ENCODE results near the gene TEKT1.
"Not testable (repeated sequence)": the region's sequence is repeated elsewhere in the genome, so short reads cannot be mapped to it uniquely, and the experiment has no call there.

TEKT1 gene

DNA sequence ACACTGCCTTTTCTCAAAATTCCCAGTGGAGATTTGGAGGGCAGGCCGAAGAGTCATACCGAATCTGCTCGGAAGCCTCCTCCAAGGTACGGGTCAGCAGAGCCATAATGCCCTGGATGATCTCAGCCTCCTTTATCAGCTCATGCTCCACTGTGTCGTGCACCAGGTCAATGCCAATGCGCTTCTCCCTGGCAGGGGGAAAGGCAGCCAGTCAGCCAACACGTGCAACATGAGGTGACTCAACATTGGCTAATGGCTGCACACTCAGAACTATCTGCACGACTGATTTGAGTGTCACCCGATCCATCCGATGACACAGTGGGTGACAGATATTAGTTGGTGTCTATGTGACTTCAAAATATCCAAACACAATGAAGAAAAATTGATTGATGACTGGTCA lies 15.8 kb downstream of the TEKT1 start:
- DNase-seq: no peak

DNA sequence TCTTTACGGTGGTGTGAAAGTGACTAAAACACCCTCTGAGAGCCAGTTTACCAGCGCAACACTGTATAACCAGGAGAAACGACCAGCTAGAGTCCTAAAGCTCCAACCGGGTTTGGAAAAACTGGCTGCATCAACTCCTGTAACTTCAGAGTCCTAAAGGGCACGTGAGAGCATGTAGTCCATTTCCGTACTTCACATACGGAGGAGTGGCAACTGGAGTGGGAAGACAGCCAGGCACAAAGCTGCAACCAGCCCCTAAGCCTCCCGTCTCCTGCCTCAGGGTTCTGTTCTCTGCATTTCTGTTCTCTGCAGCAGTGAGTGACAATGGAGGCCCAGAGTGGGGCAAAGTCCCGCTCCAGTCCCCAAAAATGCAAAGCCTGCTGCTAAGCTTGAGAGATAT lies 19.2 kb downstream of the TEKT1 start:
- no peak for DNase-seq

DNA sequence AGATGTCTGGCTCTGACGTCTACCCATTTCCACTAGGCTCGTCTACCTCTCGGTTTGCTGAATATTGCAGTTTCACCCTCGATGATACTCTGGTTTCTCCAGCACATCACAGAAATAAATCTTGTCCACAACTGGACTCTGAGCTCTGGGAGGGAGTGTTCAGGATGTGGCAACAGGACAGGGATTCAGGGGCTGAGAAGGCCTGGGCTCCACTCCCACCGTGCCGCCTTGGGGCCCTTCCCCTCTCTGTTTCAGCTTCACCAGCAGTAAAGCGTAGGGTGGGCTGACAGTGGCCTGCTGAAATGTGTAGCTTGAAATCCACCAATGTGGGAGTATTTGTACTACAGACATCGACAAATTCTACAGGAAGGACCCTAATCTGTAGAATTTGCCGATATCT lies 20.0 kb downstream of the TEKT1 start:
- no peak for DNase-seq

DNA sequence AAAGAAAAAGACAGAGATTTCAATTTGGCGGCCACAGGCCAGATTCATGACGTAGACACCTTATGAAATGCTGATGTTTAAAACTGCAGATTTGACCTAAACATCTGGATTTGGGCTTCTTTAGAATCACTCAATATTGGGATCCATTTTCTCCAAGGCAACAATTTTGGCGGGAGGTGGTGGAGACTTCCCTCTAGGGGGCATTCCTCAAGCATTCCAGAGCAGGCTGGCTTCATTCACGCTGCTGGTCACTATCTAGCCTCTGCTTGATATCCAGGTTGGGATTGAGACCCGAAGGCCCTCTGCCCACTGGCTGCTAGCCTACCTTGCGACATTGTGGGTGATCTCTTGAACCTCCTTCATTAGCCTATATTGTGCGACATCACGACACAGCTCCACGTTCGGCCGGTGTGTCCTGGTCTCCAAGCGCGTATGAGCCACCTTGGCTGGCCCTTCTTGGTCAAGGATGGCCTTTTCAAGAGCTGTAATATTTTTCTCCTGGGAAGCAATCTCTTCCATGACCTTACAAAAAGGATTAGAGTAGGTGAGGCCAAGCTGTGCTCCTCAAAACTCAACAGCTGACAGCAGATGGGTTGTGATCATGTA lies 31.0 kb downstream of the TEKT1 start:
- no peak for DNase-seq

DNA sequence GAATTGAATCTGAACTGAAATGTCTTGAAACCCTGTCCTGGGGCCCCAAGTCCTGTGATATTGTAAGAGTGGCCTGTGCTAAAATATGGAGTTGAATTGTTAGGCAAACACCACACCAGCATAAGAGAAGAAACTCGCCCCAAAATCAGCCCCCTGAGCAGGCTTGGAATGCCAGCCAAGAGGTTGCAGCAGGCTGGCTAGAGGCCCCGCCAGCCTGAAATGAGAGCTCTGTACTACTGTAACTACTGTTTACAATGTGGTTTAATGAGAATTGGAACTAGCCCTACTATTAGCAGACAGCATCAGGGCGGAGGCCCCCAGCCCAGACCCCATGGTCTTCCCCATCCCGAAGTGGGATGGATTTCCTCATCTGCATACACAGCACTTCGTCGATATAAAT lies 31.8 kb downstream of the TEKT1 start:
- DNase-seq: no peak

DNA sequence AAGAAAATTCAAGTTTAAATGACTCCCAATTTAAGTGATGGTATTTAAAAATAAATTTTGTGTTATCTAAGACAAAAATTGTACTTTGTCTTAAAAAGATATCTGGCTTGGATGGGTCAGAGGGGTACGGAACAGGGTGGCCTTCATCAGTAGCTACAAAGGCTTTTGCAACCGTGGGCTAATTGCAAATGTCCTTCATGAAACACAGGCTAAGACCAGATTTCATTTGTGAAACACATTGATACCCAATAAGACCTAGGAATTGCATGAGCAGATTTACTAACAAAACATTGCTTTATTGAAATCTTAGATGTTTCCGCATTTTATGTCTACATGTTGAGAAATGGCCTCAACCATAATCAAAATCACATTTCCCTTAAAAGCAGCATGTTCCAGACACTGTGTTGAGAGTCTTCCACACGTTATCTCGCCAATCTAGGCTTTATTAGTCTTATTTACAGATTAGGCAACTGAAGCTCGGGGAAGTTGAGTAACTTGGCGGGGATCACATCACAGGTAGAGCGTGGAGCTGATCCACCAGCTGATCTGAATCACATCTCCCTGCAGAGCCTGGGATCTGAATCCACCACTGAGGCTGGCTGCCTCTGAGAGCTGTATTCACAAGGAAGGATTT lies 33.7 kb downstream of the TEKT1 start:
- no peak for DNase-seq

DNA sequence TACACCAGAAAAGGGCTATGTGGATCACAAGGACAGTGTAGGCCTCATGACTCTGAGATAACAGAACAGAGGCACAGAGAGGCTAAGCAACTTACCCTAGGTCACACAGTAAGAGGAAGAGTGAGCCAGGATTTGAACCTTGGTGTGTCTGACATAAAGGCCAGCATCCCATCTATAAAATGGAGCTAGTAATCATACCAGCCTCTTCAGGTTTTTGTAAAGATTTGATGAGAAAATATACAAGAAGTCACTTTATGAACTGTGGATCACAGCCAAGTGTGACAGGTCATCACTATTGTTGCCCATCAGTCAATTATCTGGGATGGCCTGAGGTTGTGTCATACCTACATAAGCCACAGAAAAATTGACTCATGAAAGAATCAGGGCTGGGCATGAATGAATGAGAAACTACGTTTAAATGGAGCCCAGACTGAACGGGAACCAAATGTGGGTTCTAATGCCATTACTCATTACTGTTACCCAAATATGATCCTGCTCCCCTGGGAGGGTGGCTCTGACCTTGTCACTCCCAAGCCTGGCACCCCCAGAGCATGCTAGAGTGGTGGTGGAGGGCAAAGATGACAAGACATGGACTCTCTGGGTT lies 34.5 kb downstream of the TEKT1 start:
- DNase-seq: no peak

DNA sequence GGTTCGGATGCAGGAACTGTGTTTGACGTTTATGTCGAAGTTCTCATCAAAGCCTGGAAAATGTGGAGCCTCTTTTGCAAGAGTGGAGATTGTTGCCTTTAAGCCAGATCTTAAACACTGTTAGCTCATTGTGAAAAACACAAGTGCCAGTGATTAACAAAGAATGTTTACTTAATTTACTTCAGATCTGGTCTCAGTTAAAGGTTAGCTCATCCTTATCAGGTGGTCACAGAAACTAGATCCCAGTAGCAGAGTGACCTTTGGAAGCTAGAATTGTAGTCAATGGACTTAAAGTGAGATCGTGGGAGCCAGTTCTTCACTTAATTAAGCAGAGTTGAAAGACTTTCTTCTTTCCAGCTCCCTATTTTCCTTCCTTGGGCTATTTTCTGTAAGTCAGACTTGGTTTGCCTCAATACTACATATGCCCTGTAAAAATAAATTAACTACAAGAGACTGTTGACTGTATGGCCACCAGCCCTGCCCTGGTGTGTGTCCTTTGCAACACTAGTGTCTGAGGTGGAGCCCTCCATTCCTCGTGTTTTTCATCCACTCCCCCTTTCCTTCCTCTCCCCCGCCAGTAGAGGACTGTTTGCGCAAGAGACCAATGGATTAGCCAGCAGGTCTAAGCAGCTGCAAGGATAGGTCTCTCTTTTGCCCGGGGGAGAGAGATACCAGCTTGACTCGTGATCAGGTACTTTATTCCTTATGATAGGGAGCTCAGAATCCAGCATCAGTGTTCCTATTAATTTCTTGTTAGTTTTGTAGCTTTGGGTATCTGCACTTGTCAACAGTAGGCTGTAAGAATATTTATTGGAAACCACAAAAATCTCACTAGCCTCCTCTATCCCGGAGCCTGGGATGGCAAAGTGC lies 35.3 kb downstream of the TEKT1 start:
- no peak for DNase-seq

DNA sequence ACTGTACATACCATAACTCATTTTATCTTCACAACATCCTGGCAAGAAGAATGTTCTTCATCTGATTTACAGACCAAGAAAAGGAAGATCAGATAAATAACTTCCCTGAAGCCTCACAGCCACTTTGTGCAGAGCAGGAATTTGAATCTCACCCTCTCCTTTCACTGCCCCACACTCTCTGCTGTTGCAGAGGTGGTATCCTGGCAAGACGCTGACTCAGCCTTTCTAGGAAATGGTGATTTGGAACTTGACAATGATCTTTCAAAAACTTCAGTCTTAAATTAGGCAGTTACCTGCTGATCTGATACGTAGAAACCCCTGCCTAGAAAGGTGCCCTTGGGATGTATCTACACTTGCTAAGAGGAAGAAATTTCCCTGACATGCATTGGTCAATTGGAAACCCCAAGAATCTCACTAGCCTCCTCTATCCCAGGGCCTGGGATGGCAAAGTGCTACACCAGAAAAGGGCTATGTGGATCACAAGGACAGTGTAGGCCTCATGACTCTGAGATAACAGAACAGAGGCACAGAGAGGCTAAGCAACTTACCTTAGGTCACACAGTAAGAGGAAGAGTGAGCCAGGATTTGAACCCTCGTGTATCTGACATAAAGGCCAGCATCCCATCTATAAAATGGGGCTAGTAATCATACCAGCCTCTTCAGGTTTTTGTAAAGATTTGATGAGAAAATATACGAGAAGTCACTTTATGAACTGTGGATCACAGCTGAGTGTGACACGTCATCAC lies 37.6 kb downstream of the TEKT1 start:
- no peak for DNase-seq

DNA sequence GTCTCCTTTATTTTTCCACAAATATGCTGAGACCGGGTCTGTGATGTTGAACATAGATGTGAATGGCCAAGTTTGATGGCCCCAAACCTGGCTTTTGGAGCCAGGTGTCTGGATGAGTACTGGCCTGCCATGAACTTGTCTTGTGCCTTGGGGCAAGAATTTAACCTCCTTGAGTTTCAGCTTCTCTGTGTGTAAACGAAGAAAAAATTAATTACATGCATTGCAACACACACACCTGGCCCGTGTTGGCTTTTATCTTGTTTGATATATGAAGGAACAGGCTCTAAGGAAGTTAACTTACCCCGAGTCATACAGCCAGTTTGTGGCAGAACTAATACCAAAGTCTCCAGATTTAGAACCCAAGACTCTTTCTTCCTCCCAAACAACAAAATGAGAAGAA lies 42.4 kb downstream of the TEKT1 start:
- no peak for DNase-seq

DNA sequence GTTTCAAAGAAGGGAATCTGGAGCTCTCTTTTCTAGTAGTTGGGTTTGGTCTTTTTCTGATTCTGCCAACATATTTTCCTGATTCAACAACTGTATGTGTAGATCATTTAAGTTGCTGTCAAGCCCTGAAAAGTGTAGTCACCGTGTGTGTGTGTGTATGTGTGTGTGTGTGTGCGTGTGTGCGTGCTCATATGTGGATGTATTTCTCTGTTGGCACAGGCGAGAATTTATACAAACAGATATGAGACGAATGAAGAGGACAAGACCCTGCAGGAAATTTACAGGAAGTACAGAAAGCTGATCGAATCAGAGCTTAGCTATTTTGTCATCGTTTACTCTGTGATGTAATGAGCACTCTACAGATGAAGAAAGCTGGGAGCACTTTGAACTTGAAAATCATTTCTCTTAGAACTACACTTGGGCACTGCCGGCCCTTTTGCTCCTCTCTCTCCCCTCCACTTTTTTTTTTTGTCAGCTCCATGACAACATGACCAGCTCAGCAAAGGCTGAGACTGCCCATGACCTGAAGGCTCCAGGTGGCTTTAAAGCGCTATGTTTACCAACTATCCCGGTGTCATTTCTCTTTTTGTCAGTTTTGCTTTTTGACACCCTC lies 44.3 kb downstream of the TEKT1 start:
- DNase-seq: no peak

DNA sequence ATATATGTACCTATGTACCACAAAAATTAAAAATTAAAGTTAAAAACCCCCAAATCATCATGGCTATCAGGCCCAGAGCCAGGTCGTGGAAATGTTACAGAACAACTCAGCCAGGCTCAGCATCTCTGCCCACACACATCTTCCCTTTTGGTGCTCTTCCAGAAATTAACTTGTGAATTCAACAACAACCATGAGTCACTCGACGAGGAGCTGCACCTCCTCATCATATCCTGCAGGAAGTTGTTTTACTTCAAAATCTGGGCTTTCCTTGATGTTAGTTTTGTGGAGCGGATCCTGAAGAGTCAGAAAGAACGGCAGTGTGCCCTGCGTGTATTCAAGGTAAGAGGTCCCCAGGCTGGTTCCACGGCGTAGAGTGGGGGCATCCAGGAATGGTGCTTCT lies 44.9 kb downstream of the TEKT1 start:
- DNase-seq: no peak

DNA sequence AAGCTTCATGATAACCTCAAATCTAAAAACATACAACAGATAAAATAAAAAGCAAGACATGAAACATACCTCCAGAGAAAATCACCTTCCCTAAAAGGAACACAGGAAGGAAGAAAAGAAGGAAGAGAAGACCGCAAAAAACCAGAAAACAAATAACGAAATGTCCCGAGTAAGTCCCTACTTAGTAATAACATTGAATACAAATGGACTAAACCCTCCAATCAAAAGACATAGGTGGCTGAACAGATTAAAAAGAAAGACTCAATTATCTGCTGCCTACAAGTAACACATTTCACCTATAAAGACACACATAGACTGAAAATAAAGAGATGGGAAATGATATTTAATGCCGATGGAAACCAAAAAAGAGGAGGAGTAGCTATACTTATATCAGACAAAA lies 49.3 kb downstream of the TEKT1 start:
- DNase-seq: no peak

DNA sequence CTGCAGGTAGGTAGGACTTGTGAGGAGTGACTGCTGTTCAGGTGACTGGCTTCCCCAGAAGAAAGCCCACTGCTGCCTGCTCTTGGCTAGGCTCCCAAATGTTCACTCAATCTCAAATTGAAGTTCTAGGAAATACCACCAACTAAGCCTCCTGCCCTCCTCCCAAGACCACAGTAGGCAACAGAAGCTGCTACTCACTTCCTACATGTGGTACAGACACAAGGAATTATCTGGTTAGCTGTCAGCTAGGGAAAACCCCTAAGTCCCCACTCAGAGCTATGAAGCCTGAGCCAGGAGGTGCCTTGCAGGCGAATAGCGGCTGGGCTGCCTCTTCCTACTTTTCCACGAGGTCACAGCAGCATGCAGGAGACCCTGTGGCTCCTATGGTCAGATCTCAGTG lies 50.6 kb downstream of the TEKT1 start:
- no peak for DNase-seq

DNA sequence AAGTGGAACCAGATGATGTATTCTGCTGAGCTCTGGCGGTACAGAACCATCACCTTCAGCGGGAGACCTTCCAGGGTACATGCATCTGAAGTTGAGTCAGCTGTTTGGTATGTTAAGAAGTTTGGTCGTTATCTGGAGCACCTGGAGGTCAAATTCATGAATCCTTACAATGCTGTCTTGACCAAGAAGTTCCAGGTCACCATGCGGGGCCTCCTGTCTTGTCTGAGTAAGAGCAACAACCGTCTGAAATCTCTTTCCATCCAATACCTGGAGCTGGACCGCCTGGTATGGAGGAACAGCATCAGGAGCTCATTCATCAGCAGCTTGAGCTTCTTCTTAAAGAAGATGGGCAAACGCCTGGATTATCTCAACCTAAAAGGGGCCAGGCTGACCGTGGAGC lies 51.5 kb downstream of the TEKT1 start:
- DNase-seq: no peak

DNA sequence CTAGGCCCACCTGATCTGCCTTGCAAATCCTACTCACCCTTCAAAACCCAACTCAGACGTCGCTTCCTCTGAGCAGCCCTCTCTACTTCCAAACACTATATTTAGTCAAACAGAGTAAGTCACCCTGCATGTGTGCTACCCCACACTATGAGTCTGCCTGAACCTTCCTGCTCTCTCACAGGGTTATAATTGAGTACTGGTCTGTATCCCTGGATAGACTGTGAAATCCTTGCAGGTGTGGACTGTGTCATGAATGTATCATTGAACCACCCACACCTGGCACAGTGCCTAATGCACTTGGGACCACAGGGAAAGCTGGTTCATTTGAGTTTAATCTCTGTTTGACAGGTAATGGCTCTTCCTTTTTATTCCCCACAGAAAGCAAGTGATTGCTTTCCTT lies 52.1 kb downstream of the TEKT1 start:
- no peak for DNase-seq

DNA sequence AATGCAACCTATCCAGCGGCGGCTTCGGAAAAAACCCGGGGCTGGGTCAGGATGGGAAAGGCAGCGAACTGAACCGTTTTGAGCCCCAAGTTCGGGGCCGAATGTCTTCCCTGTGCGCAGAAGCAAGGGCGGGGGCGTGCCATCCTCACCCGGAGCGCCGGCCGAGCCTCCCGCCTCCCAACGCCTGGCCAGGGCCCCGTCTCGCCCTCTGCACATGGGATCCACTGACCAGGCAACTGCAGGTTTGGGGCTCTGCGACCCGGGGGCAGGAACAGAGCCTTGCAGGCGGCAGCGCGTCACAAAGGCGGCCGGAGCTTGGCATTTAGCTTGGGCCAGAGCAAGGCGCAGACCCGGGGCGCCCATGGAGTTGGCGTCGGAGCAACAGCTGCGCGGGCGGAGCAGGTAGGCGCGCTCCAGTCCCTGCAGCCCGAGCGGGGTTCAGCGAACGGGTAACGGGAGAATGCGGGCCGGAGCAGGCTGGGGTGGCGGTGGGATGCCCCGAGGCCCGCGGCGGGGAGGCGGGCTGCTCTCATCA lies 55.6 kb downstream of the TEKT1 start, which contains the start of gene FBXO39:
FBXO39 (plus strand) TSS at position 345 of the 535 bp plus-strand sequence. CDS start 3,654 bp downstream, outside the sequence.
- DNase-seq: no peak

DNA sequence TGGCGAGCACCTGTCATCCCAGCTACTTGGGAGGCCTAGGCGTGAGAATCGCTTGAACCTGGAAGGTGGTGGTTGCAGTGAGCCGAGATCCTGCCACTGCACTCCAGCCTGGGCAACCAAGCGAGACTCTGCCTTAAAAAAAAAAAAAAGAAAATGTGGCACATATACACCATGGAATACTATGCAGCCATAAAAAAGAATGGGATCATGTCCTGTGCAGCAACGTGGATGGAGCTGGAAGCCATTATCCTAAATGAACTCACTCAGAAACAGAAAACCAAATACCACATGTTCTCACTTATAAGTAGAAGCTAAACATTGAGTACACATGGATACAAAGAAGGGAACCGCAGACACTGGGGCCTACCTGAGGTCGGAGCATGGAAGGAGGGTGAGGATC lies 56.6 kb downstream of the TEKT1 start:
- not testable (repeated sequence) for DNase-seq

DNA sequence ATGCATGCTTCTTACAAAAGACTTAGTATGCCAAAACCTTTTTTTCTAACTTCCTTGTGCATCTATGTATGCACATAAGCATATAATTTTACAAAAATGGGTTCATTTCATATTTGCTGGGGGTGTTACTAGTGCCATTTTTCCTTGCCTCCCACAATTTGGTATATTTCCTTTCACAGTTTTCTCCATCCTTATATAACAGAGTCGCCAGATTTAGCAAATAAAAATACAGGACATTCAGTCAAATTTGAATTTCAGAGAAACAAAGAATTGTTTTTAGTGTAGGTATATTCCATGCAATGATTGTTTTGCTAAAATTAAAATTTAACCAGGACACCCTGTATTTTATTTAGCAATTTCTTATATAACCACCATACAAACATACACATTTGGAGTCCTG lies 59.5 kb downstream of the TEKT1 start:
- DNase-seq: no peak

DNA sequence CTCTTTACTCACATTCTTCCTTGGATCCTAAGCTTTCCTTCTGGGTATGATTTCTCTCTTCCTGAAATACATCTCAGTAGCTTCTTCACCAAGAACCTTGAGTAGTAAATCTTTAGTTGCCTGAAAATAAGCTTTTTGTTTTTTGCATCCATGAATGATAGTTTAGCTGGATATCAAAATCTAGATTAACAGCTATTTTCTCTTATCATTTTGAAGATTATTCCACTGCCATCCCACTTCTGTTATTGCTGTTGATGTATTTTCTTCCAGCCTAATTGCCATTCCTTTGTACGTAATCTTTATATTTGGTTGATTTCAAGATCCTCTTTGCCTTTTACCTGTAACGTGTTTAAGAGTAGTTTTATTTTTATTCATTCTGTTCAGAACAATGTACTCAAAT lies 63.1 kb downstream of the TEKT1 start:
- DNase-seq: no peak

DNA sequence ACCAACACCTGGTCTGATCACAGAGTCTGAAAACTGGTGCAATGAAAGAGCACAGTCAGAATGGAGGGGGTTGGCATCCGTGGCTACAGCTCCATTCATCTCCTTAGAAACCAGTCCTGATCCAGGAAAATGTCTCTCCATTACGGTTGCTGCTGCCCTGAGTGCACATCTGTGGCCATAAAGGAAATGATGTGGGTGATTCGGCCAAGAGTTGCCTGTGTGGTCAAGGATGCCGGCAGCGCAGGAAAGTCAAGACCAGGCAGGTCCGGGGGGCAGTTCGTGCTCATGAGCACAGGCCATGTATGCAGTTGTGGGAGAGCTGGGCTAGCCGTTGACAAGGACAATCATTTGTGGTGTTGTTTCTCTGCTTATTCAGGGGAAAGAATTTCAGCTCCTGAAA lies 69.8 kb downstream of the TEKT1 start:
- no peak for DNase-seq

DNA sequence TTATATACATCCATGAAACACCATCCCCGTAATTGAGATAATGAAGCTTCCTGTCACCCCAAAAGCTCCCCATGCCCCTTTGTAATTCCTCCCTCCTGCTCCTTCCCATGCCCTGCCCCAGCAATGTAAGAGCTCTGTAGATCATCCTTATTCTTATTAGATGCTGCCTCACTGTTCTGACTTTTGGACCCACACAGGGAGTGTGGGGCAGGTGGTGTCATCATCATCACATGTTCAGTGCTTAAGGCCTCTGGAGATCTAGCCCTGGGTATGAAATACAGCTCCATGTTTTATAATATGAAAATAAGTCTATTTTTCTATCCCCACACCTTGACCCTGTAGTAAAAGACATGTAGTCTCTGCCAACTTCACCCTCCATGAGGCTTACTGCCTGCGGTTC lies 73.8 kb downstream of the TEKT1 start:
- no peak for DNase-seq

Measured in GDM1 (cell line).